Urinary bladder (tissue), 4 donors: Measurements from ENCODE around the gene PTPRC. TPM values are rescaled to one million over a fixed set of nuclear protein-coding genes. Genes with fewer than 3 reads are reported as not detected.

Experiments used
- DNase-seq: peaks from one replicate; pipeline ENCODE4 v3.0.0-alpha.2; 2015; ENCODE audit errors: extremely low spot score
- H3K27ac ChIP-seq: one replicate; pipeline ENCODE4 v1.5.1; 2013; ENCODE audit warnings: low read depth, mild to moderate bottlenecking, moderate library complexity
- H3K36me3 ChIP-seq: one replicate; pipeline ENCODE4 v1.6.1; 2013; ENCODE audit warnings: mild to moderate bottlenecking, moderate library complexity; ENCODE audit not compliant: insufficient read depth
- H3K4me1 ChIP-seq: one replicate; pipeline ENCODE4 v1.6.1; 2013; ENCODE audit warnings: mild to moderate bottlenecking, moderate library complexity; ENCODE audit not compliant: insufficient read depth
- H3K4me3 ChIP-seq: one replicate; pipeline ENCODE4 v1.5.1; 2013; ENCODE audit warnings: low read depth, low read length
- WGBS: extraction: QIAGEN DNeasy Blood & Tissue Kit; methylation state at CpG from one replicate; pipeline ENCODE4 v1.1.7; 2013; 5-methylcytosine and 5-hydroxymethylcytosine counted together
- polyA plus RNA-seq: library from polyadenylated mRNA; stranded (reverse); fragments of 200-250 nt; gene quantifications from one replicate; pipeline ENCODE4 v1.2.3, GENCODE V29; 2013
- total RNA-seq: library from RNA; depleted of rRNA; stranded (reverse); fragments of >200 nt; gene quantifications from one replicate; pipeline ENCODE4 v1.2.3, GENCODE V29; 2014
- donor health status: healthy with polysubstance abuse.
- donor health status: healthy.

PTPRC gene
- total and polyA plus RNA-seq, 2 donors = 9.6 to 34.4 TPM

- Histone ChIP-seq H3K36me3 (no peaks in the 10 kb centered on the region), H3K4me1 (no peaks in the 10 kb centered on the region), H3K4me3 (no peak overlapping the region), H3K27ac (no peak overlapping the region)
- 18% methylated on average over 2 of the region's 2 CpGs for WGBS
- DNase-seq = no peak
Measured at GRCh38 chr1:198764748-198765147, 125.9 kb downstream of the PTPRC start.

- no peak overlapping the region for H3K27ac ChIP-seq
- no peak for DNase-seq
- no peaks in the 10 kb centered on the region for H3K4me1 ChIP-seq
- no peak overlapping the region for H3K4me3 ChIP-seq
- no peaks in the 10 kb centered on the region for H3K36me3 ChIP-seq
Measured at GRCh38 chr1:198765416-198765815, 126.6 kb downstream of the PTPRC start.

- DNase-seq = no peak
- H3K4me1 ChIP-seq = no peaks in the 10 kb centered on the region
- WGBS = 64% methylated on average over 3 of the region's 3 CpGs
- no peak overlapping the region for H3K4me3 ChIP-seq
- H3K27ac ChIP-seq = no peak overlapping the region
- no peaks in the 10 kb centered on the region for H3K36me3 ChIP-seq
Measured at GRCh38 chr1:198771563-198772153, 132.8 kb downstream of the PTPRC start.

- no peak overlapping the region for H3K4me3 ChIP-seq
- H3K27ac ChIP-seq = no peak overlapping the region
- no peaks in the 10 kb centered on the region for H3K4me1 ChIP-seq
- DNase-seq = no peak
- no peaks in the 10 kb centered on the region for H3K36me3 ChIP-seq
Measured at GRCh38 chr1:198772626-198773025, 133.8 kb downstream of the PTPRC start.

GRCh38 chr1:198773030-198773429 lies 134.2 kb downstream of the PTPRC start:
- Histone ChIP-seq H3K4me1 (no peaks in the 10 kb centered on the region), H3K27ac (no peak overlapping the region), H3K36me3 (no peaks in the 10 kb centered on the region), H3K4me3 (no peak overlapping the region)
- DNase-seq = no peak
- WGBS = 75% methylated on average over 1 of the region's 1 CpG

GRCh38 chr1:198773523-198773922 lies 134.7 kb downstream of the PTPRC start:
- Histone ChIP-seq H3K36me3 (no peaks in the 10 kb centered on the region), H3K4me3 (no peak overlapping the region), H3K27ac (no peak overlapping the region), H3K4me1 (no peaks in the 10 kb centered on the region)
- 99% methylated on average over 3 of the region's 3 CpGs for WGBS
- no peak for DNase-seq

- DNase-seq = no peak
- Histone ChIP-seq H3K4me1 (no peaks in the 10 kb centered on the region), H3K36me3 (no peaks in the 10 kb centered on the region), H3K4me3 (no peak overlapping the region), H3K27ac (no peak overlapping the region)
- WGBS = 94% methylated on average over 2 of the region's 2 CpGs
Measured at GRCh38 chr1:198774421-198774820, 135.6 kb downstream of the PTPRC start.

DNA sequence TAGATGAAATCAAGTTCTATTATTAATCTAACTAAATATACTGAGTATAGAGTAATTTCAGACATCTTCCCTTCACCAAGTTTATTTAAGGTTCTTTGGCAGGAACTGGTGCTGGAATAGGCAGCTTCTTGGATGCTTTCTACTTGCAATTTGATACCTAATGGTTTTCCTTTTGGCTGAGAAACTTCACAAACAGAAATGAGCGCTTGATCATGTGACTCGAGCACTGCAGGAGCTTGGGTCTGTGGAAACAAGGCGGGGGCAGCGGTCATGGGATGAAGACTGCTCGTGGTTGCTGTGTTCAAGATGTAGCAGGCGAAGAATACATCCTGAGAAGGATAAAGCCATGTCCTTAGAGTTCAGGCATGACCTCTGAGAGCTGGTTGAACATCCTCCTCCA lies 136.8 kb downstream of the PTPRC start:
- H3K4me3 ChIP-seq = no peak overlapping the region
- no peaks in the 10 kb centered on the region for H3K36me3 ChIP-seq
- H3K4me1 ChIP-seq = no peaks in the 10 kb centered on the region
- H3K27ac ChIP-seq = no peak overlapping the region
- no peak for DNase-seq
- WGBS = 90% methylated on average over 6 of the region's 6 CpGs

GRCh38 chr1:198776602-198777029 lies 137.8 kb downstream of the PTPRC start:
- H3K4me1 ChIP-seq = no peaks in the 10 kb centered on the region
- WGBS = 82% methylated on average over 4 of the region's 4 CpGs
- no peak overlapping the region for H3K27ac ChIP-seq
- no peak overlapping the region for H3K4me3 ChIP-seq
- no peak for DNase-seq
- H3K36me3 ChIP-seq = no peaks in the 10 kb centered on the region

DNA sequence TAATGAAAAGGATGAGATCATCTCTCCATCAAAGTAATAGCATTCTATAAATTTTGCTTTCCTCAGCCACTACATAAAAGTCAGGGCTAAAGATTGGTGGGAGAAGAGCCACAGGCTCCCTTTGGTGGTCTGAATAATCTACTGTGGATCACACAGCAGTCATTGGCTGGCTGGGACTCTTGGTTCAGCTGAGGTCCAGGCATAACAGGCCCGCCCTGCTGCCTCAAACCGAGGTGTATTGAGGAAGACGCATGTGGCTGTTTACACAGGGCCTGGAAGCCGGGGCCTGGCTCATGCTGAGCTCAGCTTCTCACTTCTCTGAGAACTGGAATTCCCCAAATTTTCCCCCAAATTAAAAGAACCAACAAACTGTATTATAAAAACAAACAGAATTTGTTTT lies 139.2 kb downstream of the PTPRC start:
- Histone ChIP-seq H3K27ac (no peak overlapping the region), H3K36me3 (no peaks in the 10 kb centered on the region), H3K4me1 (no peaks in the 10 kb centered on the region), H3K4me3 (no peak overlapping the region)
- 62% methylated on average over 4 of the region's 4 CpGs for whole genome bisulfite sequencing
- DNase-seq = no peak

DNA sequence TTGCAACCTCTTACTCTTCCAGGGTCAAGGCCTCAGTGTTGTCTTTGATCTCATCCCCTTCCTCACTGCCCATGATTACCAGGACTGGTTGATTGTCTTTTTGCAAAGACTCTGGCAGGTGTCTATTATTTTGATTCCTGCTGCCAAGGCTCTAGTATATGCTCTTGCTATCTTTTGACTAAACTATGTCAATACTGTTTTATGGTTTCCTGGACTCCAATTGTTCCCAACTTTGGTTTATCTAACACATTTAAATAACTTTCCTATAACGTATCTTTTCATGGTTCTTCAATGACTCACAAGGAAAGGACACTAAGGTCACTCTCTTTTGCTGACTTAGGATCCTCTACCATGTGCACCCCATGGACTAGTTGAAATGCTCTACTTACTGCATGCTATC lies 141.5 kb downstream of the PTPRC start:
- H3K36me3 ChIP-seq = no peaks in the 10 kb centered on the region
- DNase-seq = no peak
- no peak overlapping the region for H3K27ac ChIP-seq
- no peak overlapping the region for H3K4me3 ChIP-seq
- H3K4me1 ChIP-seq = no peaks in the 10 kb centered on the region
- WGBS = 56% methylated on average over 1 of the region's 1 CpG

- no peak for DNase-seq
- WGBS = 43% methylated on average over 3 of the region's 3 CpGs
- Histone ChIP-seq H3K4me3 (no peak overlapping the region), H3K4me1 (no peaks in the 10 kb centered on the region), H3K27ac (no peak overlapping the region), H3K36me3 (no peaks in the 10 kb centered on the region)
Measured at GRCh38 chr1:198788561-198789064, 149.8 kb downstream of the PTPRC start.

GRCh38 chr1:198793714-198794113 lies 154.9 kb downstream of the PTPRC start:
- WGBS = 79% methylated on average over 3 of the region's 3 CpGs
- no peaks in the 10 kb centered on the region for H3K4me1 ChIP-seq
- DNase-seq = no peak
- no peaks in the 10 kb centered on the region for H3K36me3 ChIP-seq
- no peak overlapping the region for H3K4me3 ChIP-seq
- H3K27ac ChIP-seq = no peak overlapping the region

- H3K27ac ChIP-seq = no peak overlapping the region
- no peaks in the 10 kb centered on the region for H3K4me1 ChIP-seq
- no peaks in the 10 kb centered on the region for H3K36me3 ChIP-seq
- no peak for DNase-seq
- H3K4me3 ChIP-seq = no peak overlapping the region
Measured at GRCh38 chr1:198794498-198794897, 155.7 kb downstream of the PTPRC start.

GRCh38 chr1:198797656-198798055 lies 158.8 kb downstream of the PTPRC start:
- no peak overlapping the region for H3K27ac ChIP-seq
- WGBS = 94% methylated on average over 2 of the region's 2 CpGs
- H3K36me3 ChIP-seq = no peaks in the 10 kb centered on the region
- no peak for DNase-seq
- no peaks in the 10 kb centered on the region for H3K4me1 ChIP-seq
- no peak overlapping the region for H3K4me3 ChIP-seq
